Mammary epithelial cell (primary cell): ENCODE measurements around the gene GMPPA.

ENCODE experiments used
- EZH2 ChIP-seq: IDR thresholded peaks from 2 replicates; pipeline ENCODE4 v1.6.1; 2012; ENCODE audit warnings: low read length, inconsistent platforms, borderline replicate concordance
- TF ChIP-seq, protein P1 (sequence below), 2 donors: IDR thresholded peaks in 1 of 2; conservative IDR thresholded peaks in 1 of 2; 2 replicates each; pipeline ENCODE4 v1.5.1; 2011 to 2012; ENCODE audit warnings: inconsistent platforms in 2 of 2, low read length in 2 of 2, mild to moderate bottlenecking in 2 of 2, control low read depth in 1 of 2, low read depth in 1 of 2; ENCODE audit not compliant: insufficient read depth in 1 of 2; ENCODE audit errors: extremely low read depth in 1 of 2

- TF ChIP-seq, protein P1, sequence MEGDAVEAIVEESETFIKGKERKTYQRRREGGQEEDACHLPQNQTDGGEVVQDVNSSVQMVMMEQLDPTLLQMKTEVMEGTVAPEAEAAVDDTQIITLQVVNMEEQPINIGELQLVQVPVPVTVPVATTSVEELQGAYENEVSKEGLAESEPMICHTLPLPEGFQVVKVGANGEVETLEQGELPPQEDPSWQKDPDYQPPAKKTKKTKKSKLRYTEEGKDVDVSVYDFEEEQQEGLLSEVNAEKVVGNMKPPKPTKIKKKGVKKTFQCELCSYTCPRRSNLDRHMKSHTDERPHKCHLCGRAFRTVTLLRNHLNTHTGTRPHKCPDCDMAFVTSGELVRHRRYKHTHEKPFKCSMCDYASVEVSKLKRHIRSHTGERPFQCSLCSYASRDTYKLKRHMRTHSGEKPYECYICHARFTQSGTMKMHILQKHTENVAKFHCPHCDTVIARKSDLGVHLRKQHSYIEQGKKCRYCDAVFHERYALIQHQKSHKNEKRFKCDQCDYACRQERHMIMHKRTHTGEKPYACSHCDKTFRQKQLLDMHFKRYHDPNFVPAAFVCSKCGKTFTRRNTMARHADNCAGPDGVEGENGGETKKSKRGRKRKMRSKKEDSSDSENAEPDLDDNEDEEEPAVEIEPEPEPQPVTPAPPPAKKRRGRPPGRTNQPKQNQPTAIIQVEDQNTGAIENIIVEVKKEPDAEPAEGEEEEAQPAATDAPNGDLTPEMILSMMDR (conservative IDR thresholded peaks at IDR 0.05 in 1 of 2, IDR thresholded peaks at IDR 0.05 in 1 of 2; ENCODE audit: extremely low read depth in 1 of 2, insufficient read depth in 1 of 2, low read depth in 1 of 2, low read length in 2 of 2), result no peak
- TF ChIP-seq EZH2, result no peak
These were observed 44.8 kb upstream of the GMPPA start for GRCh38 chr2:219453671-219454590.
